B cell (primary cell): Measurements from ENCODE around the gene HPCAL4. TPM values are rescaled to one million over a fixed set of nuclear protein-coding genes. Genes with fewer than 3 reads are reported as not detected.

Source experiments
- ATAC-seq: fragments of 200-7000 bp; cut with Tn5 transposase; one replicate; pipeline ENCODE4 v1.10.0; 2021; ENCODE audit warnings: low read depth, mild to moderate bottlenecking, moderate number of reproducible peaks, moderate library complexity
- CTCF ChIA-PET: fragments of 350-600 bp; sonication (Branson Sonifier 250); formaldehyde crosslinking; loops from one replicate; lab custom pipeline; 2021; ENCODE audit warnings: antibody characterized with exemption, inconsistent platforms; lab: Charles Lee
- POLR2A ChIA-PET: fragments of 350-600 bp; sonication (Branson Sonifier 250); formaldehyde crosslinking; loops from one replicate; lab custom pipeline; 2021; ENCODE audit warnings: antibody characterized with exemption; lab: Charles Lee
- DNase-seq: peaks from one replicate; pipeline ENCODE4 v3.0.0; 2013
- H2AFZ ChIP-seq: 2 replicates; pipeline ENCODE4 v1.6.1; 2012; ENCODE audit warnings: mild to moderate bottlenecking, low read depth, low read length; ENCODE audit not compliant: insufficient read depth, poor library complexity, severe bottlenecking
- H3K27ac ChIP-seq, 2 donors: 1 replicate in 1 of 2; 2 replicates in 1 of 2; pipeline ENCODE4 v1.5.1; 2012 to 2013; ENCODE audit warnings: low read length in 2 of 2, mild to moderate bottlenecking in 2 of 2, moderate library complexity in 1 of 2
- H3K27me3 ChIP-seq, 4 experiments: fragments of 200-600 bp in 1 of 4; sonication (generic) in 1 of 4; replicated peaks in 1 of 4; 1 replicate in 2 of 4; 2 replicates in 2 of 4; pipeline versions ENCODE4 v1.6.1 to v1.7.0; 2013 to 2016; ENCODE audit warnings: low read length in 3 of 4, mild to moderate bottlenecking in 2 of 4, mixed read lengths in 1 of 4, moderate library complexity in 1 of 4; ENCODE audit not compliant: insufficient read depth in 4 of 4, control insufficient read depth in 3 of 4; ENCODE audit errors: control extremely low read depth in 1 of 4
- H3K36me3 ChIP-seq, 2 experiments: replicated peaks in 1 of 2; 1 replicate in 1 of 2; 2 replicates in 1 of 2; pipeline versions ENCODE4 v1.6.1 to v1.7.1; 2013; ENCODE audit warnings: low read length in 1 of 2; ENCODE audit not compliant: insufficient read depth in 2 of 2, control insufficient read depth in 1 of 2; ENCODE audit errors: control extremely low read depth in 1 of 2, extremely low read depth in 1 of 2
- H3K4me1 ChIP-seq, 2 donors: fragments of 200-600 bp in 1 of 2; sonication (generic) in 1 of 2; 1 replicate in 1 of 2; 2 replicates in 1 of 2; pipeline versions ENCODE4 v1.5.1 to v1.6.1; 2013 to 2017; ENCODE audit warnings: low read length in 2 of 2; ENCODE audit not compliant: control insufficient read depth in 2 of 2, insufficient read depth in 2 of 2
- H3K4me2 ChIP-seq: replicated peaks from 2 replicates; pipeline ENCODE3; 2012; ENCODE audit warnings: mild to moderate bottlenecking, low read depth, low read length; ENCODE audit not compliant: poor library complexity, severe bottlenecking
- H3K4me3 ChIP-seq, 5 experiments: fragments of 200-600 bp in 1 of 5; sonication (generic) in 1 of 5; 1 replicate in 3 of 5; 2 replicates in 2 of 5; pipeline versions ENCODE4 v1.5.1 to v1.7.0; 2011 to 2016; ENCODE audit warnings: low read length in 4 of 5, mild to moderate bottlenecking in 4 of 5, low read depth in 2 of 5, control low read depth in 1 of 5, moderate library complexity in 1 of 5; ENCODE audit not compliant: insufficient read depth in 1 of 5; ENCODE audit errors: control extremely low read depth in 1 of 5, extremely low read depth in 1 of 5
- H3K79me2 ChIP-seq: fragments of 200-600 bp; sonication (generic); one replicate; pipeline ENCODE4 v1.6.0; 2016; ENCODE audit warnings: low read length; ENCODE audit not compliant: control insufficient read depth, insufficient read depth
- H3K9ac ChIP-seq: fragments of 200-600 bp; sonication (generic); 2 replicates; pipeline ENCODE4 v1.6.1; 2017; ENCODE audit warnings: mild to moderate bottlenecking, low read length, moderate library complexity
- H3K9me3 ChIP-seq, 3 donors: one replicate each; pipeline versions ENCODE4 v1.6.1 to v1.7.1; 2013; ENCODE audit warnings: low read length in 2 of 3; ENCODE audit not compliant: control insufficient read depth in 2 of 3, insufficient read depth in 1 of 3; ENCODE audit errors: control extremely low read depth in 1 of 3
- H4K20me1 ChIP-seq: 2 replicates; pipeline ENCODE4 v1.6.0; 2012; ENCODE audit warnings: mild to moderate bottlenecking, low read length; ENCODE audit not compliant: insufficient read depth, control insufficient read depth, poor library complexity, severe bottlenecking
- H3K27ac Mint-ChIP-seq: one replicate; pipeline ENCODE4 v1.8.0; 2021; ENCODE audit warnings: mixed read lengths
- H3K27me3 Mint-ChIP-seq: one replicate; pipeline ENCODE4 v1.8.0; 2021; ENCODE audit warnings: mixed read lengths
- H3K4me1 Mint-ChIP-seq: one replicate; pipeline ENCODE4 v1.8.0; 2021; ENCODE audit warnings: mixed read lengths
- H3K4me3 Mint-ChIP-seq: one replicate; pipeline ENCODE4 v1.8.0; 2021; ENCODE audit warnings: mixed read lengths
- H3K9me3 Mint-ChIP-seq: one replicate; pipeline ENCODE4 v1.8.0; 2022; ENCODE audit warnings: mixed read lengths; ENCODE audit not compliant: insufficient read depth
- CTCF ChIP-seq: fragments of 200-600 bp; IDR thresholded peaks from one replicate; pipeline ENCODE4 v1.8.0; 2022; ENCODE audit warnings: antibody characterized with exemption, mild to moderate bottlenecking
- EZH2 ChIP-seq: IDR thresholded peaks from 2 replicates; pipeline ENCODE4 v1.6.1; 2012; ENCODE audit warnings: borderline replicate concordance, low read depth, mild to moderate bottlenecking, moderate library complexity, low read length; ENCODE audit not compliant: insufficient read depth, poor library complexity, severe bottlenecking
- WGBS: methylation state at CpG from one replicate; pipeline ENCODE4 v1.1.5; 2013; ENCODE audit warnings: missing lambda C conversion rate; ENCODE audit not compliant: insufficient coverage; 5-methylcytosine and 5-hydroxymethylcytosine counted together
- intact Hi-C: fragments of 100-400 bp; cut with micrococcal nuclease; formaldehyde crosslinking; loops from one replicate; pipeline ENCODE4 v1.10.0; 2022
- polyA plus RNA-seq: library from polyadenylated mRNA; depleted of rRNA; stranded (reverse); fragments of >200 nt; gene quantifications from 2 replicates; pipeline ENCODE4 v1.2.3, GENCODE V29; 2012
- total RNA-seq, 2 donors: library from RNA; stranded (reverse); fragments of 120-200 nt in 1 of 2; gene quantifications; 1 replicate in 1 of 2; 2 replicates in 1 of 2; pipeline versions ENCODE4 v1.2.3 to v1.2.4, GENCODE V29; 2013 to 2022

Gene HPCAL4
- total and polyA plus RNA-seq, 2 donors (not counting 1 experiment from before 2014, with no cell fraction given), result not detected

DNA sequence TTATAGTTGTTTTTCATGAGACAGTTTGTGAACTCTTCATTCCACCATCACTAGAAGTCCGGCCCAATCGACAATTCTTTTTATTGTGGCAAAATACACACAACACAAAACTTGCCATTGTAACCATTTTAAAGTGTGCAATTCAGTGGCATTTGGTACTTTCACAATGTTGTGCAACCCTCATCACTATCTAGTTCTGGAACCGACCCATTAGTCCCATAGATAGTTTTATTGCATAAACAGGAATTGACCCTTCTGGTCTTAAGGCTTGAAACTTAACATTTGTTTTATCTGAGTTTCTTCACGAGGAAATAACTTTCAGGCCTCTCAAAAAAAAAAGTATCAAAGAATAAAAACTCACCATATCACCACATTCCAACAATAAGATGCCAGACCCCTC lies 38.6 kb upstream of the HPCAL4 start:
- H3K27me3 ChIP-seq, result peaks cover 0 to 42% (median 22%) of the 10 kb centered on the region in 4 experiments
- ATAC-seq (no peak), DNase-seq (no peak)
- ChIA-PET POLR2A (no interaction called here), CTCF (no interaction called here)
- no peaks in the 10 kb centered on the region for H4K20me1 ChIP-seq
- peaks cover 0 to 5% of the 10 kb centered on the region in 2 donors for H3K4me1 ChIP-seq
- no peak for TF ChIP-seq EZH2
- no peak for TF ChIP-seq CTCF
- H3K79me2 ChIP-seq, result no peaks in the 10 kb centered on the region
- H3K4me1 Mint-ChIP-seq, result peaks cover 11% of the 10 kb centered on the region
- H3K4me2 ChIP-seq, result no peak overlapping the region
- H3K27ac Mint-ChIP-seq, result no peak overlapping the region
- WGBS, result 67% methylated on average over 2 of the region's 4 CpGs
- no peaks in the 10 kb centered on the region for H3K9me3 ChIP-seq
- no peak overlapping the region for H3K4me3 ChIP-seq
- H3K27me3 Mint-ChIP-seq, result peaks cover 56% of the 10 kb centered on the region
- no peaks in the 10 kb centered on the region for H3K36me3 ChIP-seq
- H3K4me3 Mint-ChIP-seq, result no peak overlapping the region
- H3K27ac ChIP-seq, result no peak overlapping the region
- H3K9me3 Mint-ChIP-seq, result no peaks in the 10 kb centered on the region
- H3K9ac ChIP-seq, result no peak overlapping the region
- intact Hi-C loops, result loop anchor here (10.0 kb wide), 1 partner anchor 65 kb away; no protein-coding TSS in a partner anchor
- H2AFZ ChIP-seq, result no peak overlapping the region

GRCh38 chr1:39729030-39729429 lies 37.8 kb upstream of the HPCAL4 start:
- Histone ChIP-seq H3K4me1 (peaks cover 0 to 5% of the 10 kb centered on the region in 2 donors), H3K4me2 (no peak overlapping the region), H3K36me3 (no peaks in the 10 kb centered on the region), H4K20me1 (no peaks in the 10 kb centered on the region), H3K27me3 (peaks cover 0 to 40% (median 17%) of the 10 kb centered on the region in 4 experiments), H3K9ac (no peak overlapping the region), H3K9me3 (no peaks in the 10 kb centered on the region), H3K79me2 (no peaks in the 10 kb centered on the region), H2AFZ (no peak overlapping the region), H3K4me3 (no peak overlapping the region), H3K27ac (no peak overlapping the region)
- POLR2A ChIA-PET, result no interaction called here
- no peaks in the 10 kb centered on the region for H3K9me3 Mint-ChIP-seq
- no peak overlapping the region for H3K27ac Mint-ChIP-seq
- CTCF ChIA-PET, result interaction anchor here (1.0 to 1.4 kb wide), 2 partner anchors 9 to 11 kb away, joined by 3 read pairs; no protein-coding TSS in a partner anchor
- intact Hi-C loops, result loop anchor here (10.0 kb wide), 1 partner anchor 66 kb away; no protein-coding TSS in a partner anchor
- H3K4me1 Mint-ChIP-seq, result peaks cover 11% of the 10 kb centered on the region
- TF ChIP-seq CTCF (no peak), EZH2 (no peak)
- DNase-seq, result no peak
- ATAC-seq, result no peak
- 100% methylated on average over 1 of the region's 3 CpGs for WGBS
- H3K4me3 Mint-ChIP-seq, result no peak overlapping the region
- H3K27me3 Mint-ChIP-seq, result peaks cover 57% of the 10 kb centered on the region
